Stimulated activated CD8-positive, alpha-beta memory T cell treated with anti-CD3 and anti-CD28 coated beads, Interleukin-4, amount 100 ng/mL, for 24 hours (primary cell): Measurements from ENCODE around the gene SLC4A3.

Source experiments
- DNase-seq: peaks from one replicate; pipeline ENCODE4 v3.0.0-alpha.2; 2020; ENCODE audit warnings: low read depth

SLC4A3 gene

GRCh38 chr2:219627103-219628100 lies at the start of gene SLC4A3:
SLC4A3 (plus strand) TSS chr2:219627630; CDS start chr2:219627993, 363 bp downstream.
- DNase-seq = no peak

- DNase-seq = no peak
Measured at GRCh38 chr2:219578811-219579613, 48.4 kb upstream of the SLC4A3 start.

- no peak for DNase-seq
Measured at GRCh38 chr2:219581346-219581745, 46.1 kb upstream of the SLC4A3 start.

- no peak for DNase-seq
Measured at GRCh38 chr2:219591091-219591490, 36.3 kb upstream of the SLC4A3 start.

- DNase-seq = no peak
Measured at GRCh38 chr2:219592736-219593135, 34.7 kb upstream of the SLC4A3 start.

- no peak for DNase-seq
Measured at GRCh38 chr2:219593154-219593553, 34.3 kb upstream of the SLC4A3 start.

GRCh38 chr2:219595256-219595655 lies 32.2 kb upstream of the SLC4A3 start:
- no peak for DNase-seq

- no peak for DNase-seq
Measured at GRCh38 chr2:219596954-219597551, 30.4 kb upstream of the SLC4A3 start.

GRCh38 chr2:219597552-219598307 lies 29.7 kb upstream of the SLC4A3 start, which contains the start of gene STK11IP:
STK11IP (plus strand) TSS chr2:219597857; CDS start chr2:219598120, 263 bp downstream.
- peak; percentile 91 for DNase-seq

GRCh38 chr2:219598308-219599078 lies 28.9 kb upstream of the SLC4A3 start:
- no peak for DNase-seq

- DNase-seq = no peak
Measured at GRCh38 chr2:219603771-219604170, 23.7 kb upstream of the SLC4A3 start.

GRCh38 chr2:219605607-219605954 lies 21.8 kb upstream of the SLC4A3 start:
- DNase-seq = no peak

- DNase-seq = no peak
Measured at GRCh38 chr2:219607931-219608330, 19.5 kb upstream of the SLC4A3 start.

GRCh38 chr2:219608399-219608964 lies 18.9 kb upstream of the SLC4A3 start:
- DNase-seq = no peak

GRCh38 chr2:219609149-219609750 lies 18.2 kb upstream of the SLC4A3 start:
- no peak for DNase-seq

- DNase-seq = no peak
Measured at GRCh38 chr2:219611306-219611705, 16.1 kb upstream of the SLC4A3 start.

- no peak for DNase-seq
Measured at GRCh38 chr2:219611866-219612576, 15.4 kb upstream of the SLC4A3 start.

GRCh38 chr2:219612577-219613286 lies 14.7 kb upstream of the SLC4A3 start:
- DNase-seq = no peak
